Activated B cell treated with CpG ODN at 0.5 μM for 24 hours (primary cell): ENCODE measurements around the gene SNED1. TPM values are rescaled to one million over a fixed set of nuclear protein-coding genes. Genes with fewer than 3 reads are reported as not detected.

Experiments
- ATAC-seq: fragments of 200-7000 bp; cut with Tn5 transposase; one replicate; pipeline ENCODE4 v1.10.0; 2021; ENCODE audit warnings: low read depth, mild to moderate bottlenecking, moderate library complexity
- CTCF ChIA-PET: fragments of 350-600 bp; sonication (Branson Sonifier 250); formaldehyde crosslinking; loops from one replicate; lab custom pipeline; 2021; ENCODE audit warnings: antibody characterized with exemption; lab: Charles Lee
- POLR2A ChIA-PET: fragments of 350-600 bp; sonication (Branson Sonifier 250); formaldehyde crosslinking; loops from one replicate; lab custom pipeline; 2021; ENCODE audit warnings: antibody characterized with exemption; lab: Charles Lee
- DNase-seq: peaks from one replicate; pipeline ENCODE4 v3.0.0; 2022
- H3K27ac Mint-ChIP-seq: one replicate; pipeline ENCODE4 v1.8.0; 2020; ENCODE audit warnings: mixed read lengths
- H3K27me3 Mint-ChIP-seq: one replicate; pipeline ENCODE4 v1.8.0; 2021; ENCODE audit warnings: mixed read lengths
- H3K36me3 Mint-ChIP-seq: one replicate; pipeline ENCODE4 v1.8.0; 2021; ENCODE audit warnings: low read depth, mixed read lengths
- H3K4me1 Mint-ChIP-seq: one replicate; pipeline ENCODE4 v1.8.0; 2021; ENCODE audit warnings: mixed read lengths
- H3K4me3 Mint-ChIP-seq: one replicate; pipeline ENCODE4 v1.8.0; 2020; ENCODE audit warnings: mild to moderate bottlenecking, mixed read lengths
- H3K9me3 Mint-ChIP-seq: one replicate; pipeline ENCODE4 v1.8.0; 2020; ENCODE audit warnings: mixed read lengths
- CTCF ChIP-seq: fragments of 200-600 bp; IDR thresholded peaks from one replicate; pipeline ENCODE4 v1.8.0; 2022; ENCODE audit warnings: antibody characterized with exemption, mild to moderate bottlenecking
- intact Hi-C: fragments of 100-400 bp; cut with micrococcal nuclease; formaldehyde crosslinking; loops from one replicate; pipeline ENCODE4 v1.15.1; 2024
- total RNA-seq: library from RNA; stranded (reverse); gene quantifications from 2 replicates; pipeline ENCODE4 v1.2.3, GENCODE V29; 2022

SNED1 gene
- total RNA-seq, 1 donor from 2014 or later, result 59.8 TPM

DNA sequence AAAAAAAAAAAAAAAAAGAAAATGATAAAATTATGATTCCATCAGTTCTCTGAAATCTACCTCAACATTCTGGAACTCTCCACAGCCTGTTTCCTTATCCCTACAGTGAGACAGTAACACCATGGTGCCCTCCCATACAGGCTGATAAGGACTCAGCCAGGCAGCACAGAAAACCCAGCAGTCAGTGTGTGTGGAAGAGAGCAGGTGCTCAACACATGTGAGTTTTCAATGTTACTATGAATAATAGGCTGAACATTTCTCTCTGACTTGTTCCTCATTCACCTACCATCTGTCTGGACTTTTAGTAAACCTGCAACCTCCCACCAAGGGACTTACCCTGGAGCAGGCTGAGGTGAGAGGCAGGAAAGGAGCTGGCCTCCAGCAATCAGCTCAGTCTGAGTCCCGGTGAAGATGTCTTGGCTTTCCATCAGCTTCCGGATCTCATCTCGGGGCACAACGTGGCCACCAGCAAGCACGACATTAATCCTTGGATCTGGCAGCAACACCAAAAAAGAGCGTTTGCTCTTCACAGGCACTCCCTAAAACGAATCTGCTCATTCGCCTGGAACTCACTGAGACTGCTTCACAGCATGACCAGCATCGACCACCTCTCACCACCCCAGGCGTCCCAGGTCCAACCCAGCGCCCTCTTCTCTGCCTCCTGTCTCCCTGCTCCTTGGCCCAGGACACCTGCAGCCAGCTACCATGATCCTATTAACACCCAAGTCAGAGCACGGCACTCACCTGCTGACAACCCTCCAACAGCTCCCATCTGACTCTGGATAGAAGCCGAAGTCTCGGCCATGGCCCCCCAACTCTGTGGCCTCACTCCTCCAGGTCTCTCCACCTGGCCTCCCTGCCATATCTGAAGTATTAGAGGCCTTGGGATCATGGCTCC lies 134.4 kb downstream of the SNED1 start:
- ATAC-seq (peak; percentile 13), DNase-seq (no peak)
- TF ChIP-seq CTCF, result no peak
- Mint-ChIP-seq H3K9me3 (no peaks in the 10 kb centered on the region), H3K27ac (peak overlapping the region; percentile 76), H3K36me3 (peaks cover 52% of the 10 kb centered on the region), H3K4me1 (peaks cover 31% of the 10 kb centered on the region), H3K27me3 (no peaks in the 10 kb centered on the region), H3K4me3 (no peak overlapping the region)
- POLR2A ChIA-PET, result interaction anchor here (0.6 to 1.5 kb wide), 5 partner anchors 17 to 219 kb away, joined by 3 to 8 read pairs (median 6); partner anchors contain the start of genes MTERF4 and PASK
- intact Hi-C loops, result no loop called here
- CTCF ChIA-PET, result no interaction called here

DNA sequence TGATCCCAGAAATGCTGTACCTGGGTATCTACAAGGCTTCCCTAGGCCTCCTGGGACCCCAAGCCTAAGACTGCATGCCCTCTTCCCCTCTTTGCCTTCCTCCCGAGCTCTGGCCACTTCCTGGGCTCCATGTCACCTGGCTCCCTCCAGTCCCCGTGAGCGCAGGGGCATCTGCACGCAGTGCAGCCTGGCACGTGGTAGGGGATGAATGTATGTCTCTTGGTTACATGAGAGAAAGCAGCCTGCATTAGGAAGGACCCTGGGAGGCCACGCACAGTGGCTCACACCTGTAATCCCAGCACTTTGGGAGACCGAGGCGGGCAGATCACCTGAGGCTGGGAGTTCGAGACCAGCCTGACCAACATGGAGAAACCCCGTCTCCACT lies 135.0 kb downstream of the SNED1 start:
- H3K36me3 Mint-ChIP-seq, result peaks cover 53% of the 10 kb centered on the region
- H3K27me3 Mint-ChIP-seq, result no peaks in the 10 kb centered on the region
- no peak for TF ChIP-seq CTCF
- no peak overlapping the region for H3K27ac Mint-ChIP-seq
- ChIA-PET POLR2A (interaction anchor here (0.8 to 1.5 kb wide), 3 partner anchors 16 to 33 kb away, joined by 3 to 8 read pairs (median 6); partner anchors contain the start of gene PASK), CTCF (no interaction called here)
- ATAC-seq (no peak), DNase-seq (no peak)
- peaks cover 25% of the 10 kb centered on the region for H3K4me1 Mint-ChIP-seq
- H3K4me3 Mint-ChIP-seq, result no peak overlapping the region
- intact Hi-C loops, result no loop called here
- H3K9me3 Mint-ChIP-seq, result no peaks in the 10 kb centered on the region

GRCh38 chr2:241134711-241135110 lies 136.3 kb downstream of the SNED1 start:
- POLR2A ChIA-PET, result interaction anchor here (0.7 to 1.1 kb wide), 3 partner anchors 16 to 57 kb away, joined by 3 read pairs; partner anchors contain the start of gene MTERF4
- H3K36me3 Mint-ChIP-seq, result peaks cover 63% of the 10 kb centered on the region

GRCh38 chr2:241135737-241136136 lies 137.3 kb downstream of the SNED1 start:
- ChIA-PET POLR2A (interaction anchor here (0.6 to 1.2 kb wide), 4 partner anchors 8 to 36 kb away, joined by 3 to 7 read pairs (median 3); partner anchors contain the start of gene MTERF4), CTCF (no interaction called here)
- DNase-seq (no peak), ATAC-seq (no peak)
- Mint-ChIP-seq H3K27ac (no peak overlapping the region), H3K36me3 (peaks cover 65% of the 10 kb centered on the region), H3K4me3 (no peak overlapping the region), H3K27me3 (no peaks in the 10 kb centered on the region), H3K9me3 (no peaks in the 10 kb centered on the region), H3K4me1 (peaks cover 8% of the 10 kb centered on the region)
- no peak for TF ChIP-seq CTCF
- intact Hi-C loops, result no loop called here

More at GRCh38 chr2:241134711-241135110, 136.3 kb downstream of the SNED1 start:
- no peak for TF ChIP-seq CTCF
- H3K27me3 Mint-ChIP-seq, result no peaks in the 10 kb centered on the region
- H3K4me3 Mint-ChIP-seq, result no peak overlapping the region
- H3K9me3 Mint-ChIP-seq, result no peaks in the 10 kb centered on the region
- no peak for DNase-seq
- ATAC-seq, result no peak
- no peak overlapping the region for H3K27ac Mint-ChIP-seq
- H3K4me1 Mint-ChIP-seq, result peaks cover 12% of the 10 kb centered on the region
- intact Hi-C loops, result no loop called here
- CTCF ChIA-PET, result no interaction called here

DNA sequence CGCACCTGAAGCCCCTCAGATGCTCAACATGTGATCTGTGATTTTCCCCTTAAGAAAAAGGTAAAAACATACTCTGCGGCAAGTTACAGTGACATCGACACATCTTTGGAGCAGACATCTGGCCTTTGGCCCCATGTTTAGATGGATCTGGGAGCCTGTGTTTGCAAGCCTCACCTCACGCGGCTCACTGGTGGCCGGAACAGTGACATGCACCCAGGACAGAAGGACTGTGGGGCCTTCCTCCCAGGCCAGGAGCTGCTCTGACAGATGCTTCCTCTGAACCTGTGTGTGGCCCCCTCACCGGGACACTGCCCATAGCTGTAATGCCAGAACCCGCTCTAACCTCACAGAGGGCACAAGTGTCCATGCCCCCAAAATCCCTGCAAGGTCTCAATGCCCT lies 137.8 kb downstream of the SNED1 start:
- Mint-ChIP-seq H3K9me3 (no peaks in the 10 kb centered on the region), H3K36me3 (peaks cover 65% of the 10 kb centered on the region), H3K27ac (no peak overlapping the region), H3K4me3 (no peak overlapping the region), H3K27me3 (no peaks in the 10 kb centered on the region), H3K4me1 (peaks cover 8% of the 10 kb centered on the region)
- POLR2A ChIA-PET, result interaction anchor here (0.6 to 1.5 kb wide), 4 partner anchors 9 to 37 kb away, joined by 3 to 7 read pairs (median 4); partner anchors contain the start of gene PASK
- CTCF ChIA-PET, result no interaction called here
- DNase-seq, result no peak
- intact Hi-C loops, result no loop called here
- no peak for ATAC-seq
- no peak for TF ChIP-seq CTCF
